Astrocyte (in vitro differentiated cells and primary cell): ENCODE results near the gene DOC2A. TPM values are rescaled to one million over a fixed set of nuclear protein-coding genes. Genes with fewer than 3 reads are reported as not detected.
A peak's percentile ranks its signal among the peaks of the same experiment; 100 is the strongest.

ENCODE experiments used
- DNase-seq: peaks from one replicate; pipeline ENCODE4 v3.0.0-alpha.2; 2010; ENCODE audit warnings: low read depth
- FAIRE-seq: peaks from 2 replicates; lab custom pipeline; 2011; peaks lifted over from hg19 to GRCh38; lab: Jason Lieb, UNC
- H2AFZ ChIP-seq: 2 replicates; pipeline ENCODE4 v1.6.0; 2012; ENCODE audit warnings: low read depth, low read length, inconsistent platforms
- H3K27ac ChIP-seq: 2 replicates; pipeline ENCODE4 v1.5.1; 2011; ENCODE audit warnings: low read depth, low read length, inconsistent platforms
- H3K27me3 ChIP-seq: 2 replicates; pipeline ENCODE4 v1.6.0; 2011; ENCODE audit warnings: low read length, inconsistent platforms; ENCODE audit not compliant: insufficient read depth
- H3K36me3 ChIP-seq: 2 replicates; pipeline ENCODE4 v1.5.1; 2011; ENCODE audit warnings: low read length, inconsistent platforms; ENCODE audit not compliant: insufficient read depth
- H3K4me1 ChIP-seq: 2 replicates; pipeline ENCODE4 v1.5.1; 2011; ENCODE audit warnings: low read length, inconsistent platforms; ENCODE audit not compliant: insufficient read depth
- H3K4me2 ChIP-seq: 2 replicates; pipeline ENCODE4 v1.6.0; 2012; ENCODE audit warnings: low read length, inconsistent platforms
- H3K4me3 ChIP-seq: 2 replicates; pipeline ENCODE4 v1.5.1; 2011; ENCODE audit warnings: low read depth, mild to moderate bottlenecking, low read length, inconsistent platforms; ENCODE audit not compliant: insufficient read depth
- H3K79me2 ChIP-seq: 2 replicates; pipeline ENCODE4 v1.6.0; 2012; ENCODE audit warnings: mild to moderate bottlenecking, low read length, inconsistent platforms; ENCODE audit not compliant: insufficient read depth
- H3K9ac ChIP-seq: 2 replicates; pipeline ENCODE4 v1.6.0; 2012; ENCODE audit warnings: mild to moderate bottlenecking, low read length, inconsistent platforms
- H3K9me3 ChIP-seq: 2 replicates; pipeline ENCODE4 v1.5.1; 2012; ENCODE audit warnings: low read depth, mild to moderate bottlenecking, low read length, inconsistent platforms; ENCODE audit not compliant: insufficient read depth
- H4K20me1 ChIP-seq: 2 replicates; pipeline ENCODE4 v1.6.0; 2012; ENCODE audit warnings: low read length, inconsistent platforms; ENCODE audit not compliant: insufficient read depth
- H3K27ac Mint-ChIP-seq: one replicate; pipeline ENCODE4 v1.8.0; 2021; ENCODE audit warnings: mild to moderate bottlenecking, mixed read lengths; ENCODE audit not compliant: unreplicated experiment
- H3K27me3 Mint-ChIP-seq: one replicate; pipeline ENCODE4 v1.8.0; 2021; ENCODE audit warnings: low read depth, mixed read lengths; ENCODE audit not compliant: unreplicated experiment
- H3K36me3 Mint-ChIP-seq: one replicate; pipeline ENCODE4 v1.8.0; 2021; ENCODE audit warnings: low read depth, mixed read lengths; ENCODE audit not compliant: unreplicated experiment
- H3K4me1 Mint-ChIP-seq: one replicate; pipeline ENCODE4 v1.8.0; 2021; ENCODE audit warnings: low read depth, mixed read lengths; ENCODE audit not compliant: unreplicated experiment
- H3K4me3 Mint-ChIP-seq: one replicate; pipeline ENCODE4 v1.8.0; 2021; ENCODE audit warnings: mild to moderate bottlenecking, moderate library complexity, mixed read lengths; ENCODE audit not compliant: unreplicated experiment
- H3K9me3 Mint-ChIP-seq: one replicate; pipeline ENCODE4 v1.8.0; 2021; ENCODE audit warnings: mild to moderate bottlenecking, mixed read lengths; ENCODE audit not compliant: unreplicated experiment
- CTCF ChIP-seq: IDR thresholded peaks from 2 replicates; pipeline ENCODE4 v1.5.1; 2011; ENCODE audit warnings: low read depth, mild to moderate bottlenecking, inconsistent platforms, low read length, moderate library complexity; ENCODE audit not compliant: insufficient read depth
- EZH2 ChIP-seq: IDR thresholded peaks from 2 replicates; pipeline ENCODE4 v1.6.1; 2012; ENCODE audit warnings: mild to moderate bottlenecking, low read length, inconsistent platforms; ENCODE audit not compliant: insufficient read depth
- total RNA-seq: library from RNA; stranded (reverse); gene quantifications from 2 replicates; pipeline ENCODE4 v1.2.1, GENCODE V29; 2021

The DOC2A gene
- total RNA-seq, 1 donor from 2014 or later: 0.89 TPM

GRCh38 chr16:29978081-29978480 lies 32.7 kb downstream of the DOC2A start:
- H3K27me3 ChIP-seq: no peaks in the 10 kb centered on the region
- no peak overlapping the region for H3K27ac ChIP-seq
- H3K4me3 ChIP-seq: no peak overlapping the region
- FAIRE-seq (no peak), DNase-seq (no peak)
- peaks cover 57% of the 10 kb centered on the region for H3K79me2 ChIP-seq
- no peak overlapping the region for H3K4me2 ChIP-seq
- H3K36me3 Mint-ChIP-seq: peaks cover 31% of the 10 kb centered on the region
- peaks cover 50% of the 10 kb centered on the region for H3K36me3 ChIP-seq
- peaks cover 2% of the 10 kb centered on the region for H3K9me3 Mint-ChIP-seq
- peaks cover 23% of the 10 kb centered on the region for H3K4me1 ChIP-seq
- no peak overlapping the region for H3K27ac Mint-ChIP-seq
- H3K9ac ChIP-seq: no peak overlapping the region
- H3K27me3 Mint-ChIP-seq: no peaks in the 10 kb centered on the region
- H2AFZ ChIP-seq: no peak overlapping the region
- peaks cover 1% of the 10 kb centered on the region for H3K9me3 ChIP-seq
- TF ChIP-seq EZH2: no peak
- TF ChIP-seq CTCF: no peak
- H3K4me3 Mint-ChIP-seq: no peak overlapping the region
- peaks cover 17% of the 10 kb centered on the region for H3K4me1 Mint-ChIP-seq
- peaks cover 74% of the 10 kb centered on the region for H4K20me1 ChIP-seq

GRCh38 chr16:29977063-29977825 lies 33.6 kb downstream of the DOC2A start:
- H3K4me3 Mint-ChIP-seq: peak overlapping the region; percentile 88
- H3K4me1 Mint-ChIP-seq: peaks cover 17% of the 10 kb centered on the region
- peaks cover 57% of the 10 kb centered on the region for H3K79me2 ChIP-seq

More at GRCh38 chr16:29977063-29977825, 33.6 kb downstream of the DOC2A start:
- no peak overlapping the region for H3K27ac Mint-ChIP-seq
- H3K36me3 Mint-ChIP-seq: peaks cover 32% of the 10 kb centered on the region
- H3K4me3 ChIP-seq: no peak overlapping the region
- FAIRE-seq (no peak), DNase-seq (no peak)
- TF ChIP-seq EZH2 (no peak), CTCF (no peak)
- H2AFZ ChIP-seq: no peak overlapping the region
- peaks cover 3% of the 10 kb centered on the region for H3K9me3 ChIP-seq
- H3K27me3 ChIP-seq: no peaks in the 10 kb centered on the region
- no peak overlapping the region for H3K27ac ChIP-seq
- H3K9ac ChIP-seq: peak overlapping the region; percentile 92
- H3K27me3 Mint-ChIP-seq: no peaks in the 10 kb centered on the region
- peak overlapping the region; percentile 95 for H3K4me2 ChIP-seq
- peaks cover 3% of the 10 kb centered on the region for H3K9me3 Mint-ChIP-seq
- peaks cover 23% of the 10 kb centered on the region for H3K4me1 ChIP-seq
- peaks cover 45% of the 10 kb centered on the region for H3K36me3 ChIP-seq
- peaks cover 67% of the 10 kb centered on the region for H4K20me1 ChIP-seq
